ENCODE measurements around the gene ITPKC.

DNA sequence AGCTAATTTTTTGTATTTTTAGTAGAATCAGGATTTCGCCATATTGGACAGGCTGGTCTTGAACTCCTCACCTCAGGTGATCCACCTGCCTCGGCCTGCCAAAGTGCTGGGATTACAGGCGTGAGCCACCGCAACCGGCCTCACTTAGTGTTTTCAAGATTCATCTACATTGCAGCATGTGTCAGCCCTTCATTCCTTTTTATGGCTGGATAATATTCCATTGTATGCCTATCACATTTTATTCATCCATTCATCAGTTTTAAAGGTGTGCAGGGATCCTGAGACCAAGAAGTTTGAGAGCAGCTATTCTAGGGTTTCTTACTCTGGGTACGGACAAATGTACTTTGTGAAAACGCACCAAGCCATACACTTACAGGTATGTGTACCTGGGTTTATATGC is 9.3 kb upstream of the ITPKC start:
- TF ChIP-seq, protein P1, sequence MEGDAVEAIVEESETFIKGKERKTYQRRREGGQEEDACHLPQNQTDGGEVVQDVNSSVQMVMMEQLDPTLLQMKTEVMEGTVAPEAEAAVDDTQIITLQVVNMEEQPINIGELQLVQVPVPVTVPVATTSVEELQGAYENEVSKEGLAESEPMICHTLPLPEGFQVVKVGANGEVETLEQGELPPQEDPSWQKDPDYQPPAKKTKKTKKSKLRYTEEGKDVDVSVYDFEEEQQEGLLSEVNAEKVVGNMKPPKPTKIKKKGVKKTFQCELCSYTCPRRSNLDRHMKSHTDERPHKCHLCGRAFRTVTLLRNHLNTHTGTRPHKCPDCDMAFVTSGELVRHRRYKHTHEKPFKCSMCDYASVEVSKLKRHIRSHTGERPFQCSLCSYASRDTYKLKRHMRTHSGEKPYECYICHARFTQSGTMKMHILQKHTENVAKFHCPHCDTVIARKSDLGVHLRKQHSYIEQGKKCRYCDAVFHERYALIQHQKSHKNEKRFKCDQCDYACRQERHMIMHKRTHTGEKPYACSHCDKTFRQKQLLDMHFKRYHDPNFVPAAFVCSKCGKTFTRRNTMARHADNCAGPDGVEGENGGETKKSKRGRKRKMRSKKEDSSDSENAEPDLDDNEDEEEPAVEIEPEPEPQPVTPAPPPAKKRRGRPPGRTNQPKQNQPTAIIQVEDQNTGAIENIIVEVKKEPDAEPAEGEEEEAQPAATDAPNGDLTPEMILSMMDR (IDR thresholded peaks at IDR 0.05): no peak
- TF ChIP-seq EZH2phosphoT487 (IDR thresholded peaks at IDR 0.05): no peak
- TF ChIP-seq EZH2 (IDR thresholded peaks at IDR 0.05): no peak

Measured in neural progenitor cell (in vitro differentiated cells).